Measurements from ENCODE around the gene ABLIM3. TPM values are rescaled to one million over a fixed set of nuclear protein-coding genes. Genes with fewer than 3 reads are reported as not detected.

ABLIM3 gene
- total and polyA plus RNA-seq, 9 donors = 1.7 to 26.4 (median 6.2) TPM

DNA sequence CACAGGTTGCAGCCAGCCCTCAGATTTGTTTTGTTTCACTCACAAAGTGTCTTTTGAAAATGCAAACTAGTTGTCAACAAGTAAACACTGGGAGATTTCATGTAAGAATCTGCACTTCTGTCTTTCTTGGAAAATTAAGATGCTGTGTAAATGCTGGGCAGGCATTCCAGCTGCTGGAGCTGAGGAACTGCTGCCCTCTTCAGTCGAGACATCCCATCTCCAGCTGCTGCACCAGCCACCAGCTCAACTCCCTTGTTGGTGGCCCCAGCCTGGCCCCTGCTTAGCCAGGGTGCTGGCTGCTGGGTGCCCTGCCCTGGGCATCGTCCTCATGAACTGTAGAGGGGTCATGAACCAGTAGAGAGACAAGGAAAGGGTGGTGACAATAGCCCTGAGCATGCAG lies 97.2 kb downstream of the ABLIM3 start:
- Histone ChIP-seq H3K4me1 (ENCODE audit: insufficient read depth) (no peaks in the 10 kb centered on the region), H3K36me3 (no peaks in the 10 kb centered on the region), H3K27ac (no peak overlapping the region), H3K27me3 (no peaks in the 10 kb centered on the region), H3K4me3 (no peak overlapping the region), H3K9me3 (no peaks in the 10 kb centered on the region)
- intact Hi-C loops (cut with DNase I) = no loop called here
- TF ChIP-seq EP300 (IDR thresholded peaks at IDR 0.05) (no peak), POLR2A (IDR thresholded peaks at IDR 0.05) (no peak)
- TF ChIP-seq, protein P1, sequence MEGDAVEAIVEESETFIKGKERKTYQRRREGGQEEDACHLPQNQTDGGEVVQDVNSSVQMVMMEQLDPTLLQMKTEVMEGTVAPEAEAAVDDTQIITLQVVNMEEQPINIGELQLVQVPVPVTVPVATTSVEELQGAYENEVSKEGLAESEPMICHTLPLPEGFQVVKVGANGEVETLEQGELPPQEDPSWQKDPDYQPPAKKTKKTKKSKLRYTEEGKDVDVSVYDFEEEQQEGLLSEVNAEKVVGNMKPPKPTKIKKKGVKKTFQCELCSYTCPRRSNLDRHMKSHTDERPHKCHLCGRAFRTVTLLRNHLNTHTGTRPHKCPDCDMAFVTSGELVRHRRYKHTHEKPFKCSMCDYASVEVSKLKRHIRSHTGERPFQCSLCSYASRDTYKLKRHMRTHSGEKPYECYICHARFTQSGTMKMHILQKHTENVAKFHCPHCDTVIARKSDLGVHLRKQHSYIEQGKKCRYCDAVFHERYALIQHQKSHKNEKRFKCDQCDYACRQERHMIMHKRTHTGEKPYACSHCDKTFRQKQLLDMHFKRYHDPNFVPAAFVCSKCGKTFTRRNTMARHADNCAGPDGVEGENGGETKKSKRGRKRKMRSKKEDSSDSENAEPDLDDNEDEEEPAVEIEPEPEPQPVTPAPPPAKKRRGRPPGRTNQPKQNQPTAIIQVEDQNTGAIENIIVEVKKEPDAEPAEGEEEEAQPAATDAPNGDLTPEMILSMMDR (IDR thresholded peaks at IDR 0.05) = no peak
- DNase-seq = no peak
- 24 to 57% (median 54%) methylated on average over 2 of the region's 2 CpGs for WGBS, 3 donors

DNA sequence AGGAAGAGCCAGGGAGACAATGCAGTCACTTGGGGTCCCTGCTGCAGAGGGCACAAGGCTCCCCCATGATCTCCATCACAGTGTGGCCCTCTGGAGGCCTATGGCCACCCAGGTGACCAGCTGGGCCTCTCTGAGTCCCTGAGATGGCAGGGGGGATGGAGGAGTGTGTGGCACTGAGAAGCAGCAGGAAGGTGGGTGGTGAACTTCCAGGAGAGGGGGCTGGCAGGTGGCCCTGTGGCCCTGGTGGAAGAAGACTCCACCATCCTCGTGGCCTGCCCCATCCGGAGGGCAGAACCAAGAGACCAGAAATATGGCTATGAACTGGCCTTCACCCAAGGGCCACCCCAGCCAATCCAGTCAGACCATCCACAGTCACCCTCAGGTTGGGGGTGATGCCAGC lies 98.6 kb downstream of the ABLIM3 start:
- Histone ChIP-seq H3K36me3 (no peaks in the 10 kb centered on the region), H3K4me3 (no peak overlapping the region), H3K4me1 (ENCODE audit: insufficient read depth) (no peaks in the 10 kb centered on the region), H3K27ac (no peak overlapping the region), H3K27me3 (no peaks in the 10 kb centered on the region), H3K9me3 (no peaks in the 10 kb centered on the region)
- intact Hi-C loops (cut with DNase I) = no loop called here
- TF ChIP-seq EP300 (IDR thresholded peaks at IDR 0.05) = no peak
- TF ChIP-seq, protein P1 (IDR thresholded peaks at IDR 0.05) = no peak
- TF ChIP-seq POLR2A (IDR thresholded peaks at IDR 0.05) = no peak
- DNase-seq = no peak
- WGBS, 3 donors = 75 to 81% (median 79%) methylated on average over 2 of the region's 2 CpGs

DNA sequence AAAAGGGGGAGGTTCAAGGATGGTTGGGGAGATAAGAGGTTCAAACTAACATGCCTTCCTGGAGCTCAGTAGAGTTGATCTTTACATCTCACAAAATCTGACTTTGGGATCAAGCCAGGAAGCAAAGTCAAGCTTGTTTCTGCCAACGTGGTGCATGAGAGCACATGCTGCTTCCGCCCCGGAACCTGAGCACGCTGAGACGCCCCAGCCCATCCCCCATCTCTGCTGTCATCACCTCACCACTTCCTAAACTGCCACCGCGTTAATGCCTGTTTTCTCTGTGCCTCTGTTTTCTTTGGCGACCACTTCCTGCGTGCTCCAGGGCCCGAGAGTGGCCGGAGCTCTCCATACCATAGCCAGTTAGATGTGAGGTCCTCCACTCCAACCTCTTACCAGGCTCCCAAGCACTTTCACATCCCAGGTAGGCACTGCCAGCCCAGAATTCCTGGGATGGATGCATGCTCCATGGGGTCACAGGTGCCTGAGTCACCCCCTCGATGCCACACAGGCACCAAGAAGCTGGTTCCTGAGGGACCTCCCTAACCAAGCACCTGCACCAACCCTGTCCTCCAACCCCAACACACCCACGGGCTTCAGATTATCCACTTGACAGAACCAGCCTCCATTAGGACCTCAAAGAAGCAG lies 99.2 kb downstream of the ABLIM3 start:
- no peaks in the 10 kb centered on the region for H3K9me3 ChIP-seq
- TF ChIP-seq, protein P1 (IDR thresholded peaks at IDR 0.05) = no peak
- TF ChIP-seq POLR2A (IDR thresholded peaks at IDR 0.05) = no peak
- no peak for TF ChIP-seq EP300 (IDR thresholded peaks at IDR 0.05)
- H3K4me1 ChIP-seq (ENCODE audit: insufficient read depth) = no peaks in the 10 kb centered on the region
- intact Hi-C loops (cut with DNase I) = no loop called here
- H3K27ac ChIP-seq = no peak overlapping the region
- DNase-seq = no peak
- no peak overlapping the region for H3K4me3 ChIP-seq
- H3K36me3 ChIP-seq = no peaks in the 10 kb centered on the region
- no peaks in the 10 kb centered on the region for H3K27me3 ChIP-seq
- WGBS, 3 donors = 72 to 77% (median 75%) methylated on average over 13 of the region's 13 CpGs

DNA sequence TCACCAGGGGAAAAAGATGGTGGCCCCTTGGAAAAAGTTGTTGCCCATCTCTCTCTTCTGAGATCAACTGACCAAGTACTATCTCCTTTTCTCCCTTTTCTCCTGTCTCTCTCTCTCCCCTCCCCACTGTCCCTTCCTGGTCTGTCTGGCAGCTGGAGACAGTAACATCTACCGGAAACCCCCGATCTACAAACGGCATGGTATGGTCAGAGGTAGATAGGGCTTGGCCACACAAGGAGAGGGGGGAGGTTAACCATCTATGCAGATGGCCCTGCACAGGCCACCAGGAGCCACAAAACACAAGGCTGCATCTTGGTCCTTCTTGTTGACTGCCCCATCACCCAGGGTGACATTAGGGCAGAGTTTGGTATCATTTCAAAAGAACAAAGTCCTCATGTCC lies 101.0 kb downstream of the ABLIM3 start:
- H3K36me3 ChIP-seq = no peaks in the 10 kb centered on the region
- TF ChIP-seq EP300 (IDR thresholded peaks at IDR 0.05) = no peak
- TF ChIP-seq, protein P1 (IDR thresholded peaks at IDR 0.05) = no peak
- no peak for TF ChIP-seq POLR2A (IDR thresholded peaks at IDR 0.05)
- no peaks in the 10 kb centered on the region for H3K4me1 ChIP-seq (ENCODE audit: insufficient read depth)
- no peak overlapping the region for H3K27ac ChIP-seq
- intact Hi-C loops (cut with DNase I) = no loop called here
- H3K9me3 ChIP-seq = no peaks in the 10 kb centered on the region
- H3K4me3 ChIP-seq = no peak overlapping the region
- WGBS, 3 donors = 75 to 93% (median 83%) methylated on average over 3 of the region's 3 CpGs
- no peak for DNase-seq
- H3K27me3 ChIP-seq = no peaks in the 10 kb centered on the region
